AG10803 (cell line): ENCODE data around the gene MYLIP.
A peak's percentile ranks its signal among the peaks of the same experiment; 100 is the strongest.

Source experiments
- DNase-seq: peaks from one replicate; pipeline ENCODE4 v3.0.0; 2010; ENCODE audit warnings: low read depth
- H3K4me3 ChIP-seq: 2 replicates; pipeline ENCODE4 v1.5.1; 2011; ENCODE audit warnings: mild to moderate bottlenecking, low read length, control low read depth
- TF ChIP-seq, protein P1 (sequence below): conservative IDR thresholded peaks from 2 replicates; pipeline ENCODE4 v1.5.1; 2011; ENCODE audit warnings: mild to moderate bottlenecking, low read length, control low read depth, inconsistent platforms

The MYLIP gene

DNA sequence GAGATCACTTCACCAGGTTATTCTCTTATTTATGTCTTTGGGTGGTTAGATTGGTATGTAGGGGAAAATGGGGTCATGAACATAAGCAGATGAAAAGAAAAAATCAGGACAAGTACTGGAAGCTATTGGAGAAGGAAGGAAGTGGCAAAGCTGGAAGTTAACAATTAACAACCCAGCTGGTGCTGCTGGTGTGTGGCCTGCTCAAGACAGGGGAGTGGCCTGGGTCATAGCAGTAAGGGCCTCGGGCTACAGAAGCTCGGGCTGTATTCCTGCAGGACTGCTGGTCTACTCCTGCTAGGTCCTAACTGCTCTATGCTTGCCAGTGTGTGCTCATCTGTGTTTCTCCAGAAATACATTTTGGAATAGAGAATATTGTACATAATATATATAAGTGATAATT is 19.6 kb downstream of the MYLIP start:
- no peak for DNase-seq
- H3K4me3 ChIP-seq: no peak overlapping the region
- TF ChIP-seq, protein P1, sequence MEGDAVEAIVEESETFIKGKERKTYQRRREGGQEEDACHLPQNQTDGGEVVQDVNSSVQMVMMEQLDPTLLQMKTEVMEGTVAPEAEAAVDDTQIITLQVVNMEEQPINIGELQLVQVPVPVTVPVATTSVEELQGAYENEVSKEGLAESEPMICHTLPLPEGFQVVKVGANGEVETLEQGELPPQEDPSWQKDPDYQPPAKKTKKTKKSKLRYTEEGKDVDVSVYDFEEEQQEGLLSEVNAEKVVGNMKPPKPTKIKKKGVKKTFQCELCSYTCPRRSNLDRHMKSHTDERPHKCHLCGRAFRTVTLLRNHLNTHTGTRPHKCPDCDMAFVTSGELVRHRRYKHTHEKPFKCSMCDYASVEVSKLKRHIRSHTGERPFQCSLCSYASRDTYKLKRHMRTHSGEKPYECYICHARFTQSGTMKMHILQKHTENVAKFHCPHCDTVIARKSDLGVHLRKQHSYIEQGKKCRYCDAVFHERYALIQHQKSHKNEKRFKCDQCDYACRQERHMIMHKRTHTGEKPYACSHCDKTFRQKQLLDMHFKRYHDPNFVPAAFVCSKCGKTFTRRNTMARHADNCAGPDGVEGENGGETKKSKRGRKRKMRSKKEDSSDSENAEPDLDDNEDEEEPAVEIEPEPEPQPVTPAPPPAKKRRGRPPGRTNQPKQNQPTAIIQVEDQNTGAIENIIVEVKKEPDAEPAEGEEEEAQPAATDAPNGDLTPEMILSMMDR: no peak

DNA sequence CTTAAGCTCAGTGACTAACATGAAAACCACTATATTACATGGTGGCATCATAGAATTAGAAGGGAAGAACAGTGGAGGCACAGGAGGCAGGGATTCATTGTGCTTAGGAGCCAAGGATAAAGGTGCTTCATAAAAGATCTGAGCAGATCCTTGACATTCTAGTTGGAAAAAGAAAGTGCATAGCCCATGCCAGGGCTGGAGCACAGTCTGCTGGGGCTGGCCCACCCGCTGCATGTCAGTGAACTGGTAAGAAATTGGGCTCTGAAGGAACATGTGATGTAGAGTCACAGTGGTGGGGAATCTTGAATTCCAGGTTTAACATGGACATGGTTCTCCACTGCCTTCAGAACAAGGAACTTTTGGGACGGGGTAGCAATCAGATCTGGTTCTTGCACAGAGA is 20.4 kb downstream of the MYLIP start:
- DNase-seq: no peak
- TF ChIP-seq, protein P1: no peak

DNA sequence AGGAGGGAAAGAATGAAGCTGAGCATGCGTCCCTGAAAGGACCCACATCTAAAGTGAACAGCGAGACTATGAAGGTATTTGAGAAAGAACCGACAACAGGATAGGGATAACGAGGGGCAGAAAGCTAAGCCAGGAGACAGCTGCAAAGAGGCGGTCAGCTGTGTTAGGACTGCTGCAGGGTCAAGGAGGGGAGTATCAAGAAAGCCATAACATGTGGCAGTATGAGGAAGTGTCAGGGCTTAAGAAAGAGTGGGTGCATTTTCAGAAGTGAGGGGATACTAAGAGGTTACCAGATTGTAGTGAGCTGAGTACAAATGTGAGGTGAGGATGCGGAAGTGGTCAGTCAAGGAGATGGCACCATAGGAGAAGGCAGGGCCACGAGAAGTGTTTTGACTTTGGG is 21.2 kb downstream of the MYLIP start:
- TF ChIP-seq, protein P1: no peak
- no peak for DNase-seq
- H3K4me3 ChIP-seq: no peak overlapping the region

More for the DNA sequence above, 20.4 kb downstream of the MYLIP start:
- no peak overlapping the region for H3K4me3 ChIP-seq

DNA sequence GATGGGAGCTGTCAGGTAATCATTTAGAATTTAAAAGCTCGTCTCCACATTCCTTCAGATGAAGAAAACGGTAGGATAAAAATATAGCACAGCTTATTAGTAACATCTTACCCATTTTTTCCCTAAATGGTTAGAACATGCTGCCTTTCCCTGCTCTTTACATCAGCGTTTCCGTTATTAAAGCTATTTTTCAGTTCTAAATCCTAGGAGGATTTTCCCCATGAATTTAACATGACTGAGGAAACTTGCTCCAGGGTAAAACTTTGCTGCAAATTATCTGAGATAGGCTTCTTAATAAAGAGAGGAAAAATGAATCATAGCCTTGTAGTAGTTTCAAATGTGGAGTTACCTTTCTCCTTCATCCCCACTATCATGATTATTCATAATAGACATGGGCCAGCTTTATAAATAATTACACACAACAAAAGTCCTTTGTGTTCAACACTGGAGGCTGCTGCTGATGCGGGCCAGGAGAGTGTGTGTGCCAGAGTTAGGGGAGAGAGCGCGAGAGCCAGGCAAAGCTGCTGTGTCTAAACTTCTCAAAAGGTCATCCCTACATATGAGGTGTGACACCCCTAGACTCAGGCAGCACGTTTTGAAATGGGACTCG is 24.4 kb downstream of the MYLIP start:
- DNase-seq: no peak
- H3K4me3 ChIP-seq: no peak overlapping the region
- TF ChIP-seq, protein P1: no peak

DNA sequence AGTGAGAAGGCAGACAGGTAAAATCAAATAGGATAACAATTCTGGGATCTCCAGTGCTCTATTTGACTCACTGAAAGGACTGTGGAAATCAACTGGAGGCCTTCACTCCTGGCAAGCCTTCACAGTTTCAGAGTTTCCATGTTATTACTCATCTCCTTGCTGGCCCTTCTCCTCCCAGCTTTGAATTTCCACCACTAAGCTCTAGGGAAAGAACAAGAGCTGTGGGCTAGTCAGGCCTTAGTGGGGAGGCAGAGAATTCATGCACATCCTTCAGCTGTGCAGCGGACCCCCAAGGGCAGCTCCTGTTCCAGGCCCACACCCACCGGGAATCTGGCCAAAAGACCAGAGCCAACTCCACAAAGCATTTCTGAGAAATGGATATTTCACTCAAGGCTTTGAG is 26.0 kb downstream of the MYLIP start:
- peak; percentile 82 for DNase-seq
- TF ChIP-seq, protein P1: no peak
- no peak overlapping the region for H3K4me3 ChIP-seq

DNA sequence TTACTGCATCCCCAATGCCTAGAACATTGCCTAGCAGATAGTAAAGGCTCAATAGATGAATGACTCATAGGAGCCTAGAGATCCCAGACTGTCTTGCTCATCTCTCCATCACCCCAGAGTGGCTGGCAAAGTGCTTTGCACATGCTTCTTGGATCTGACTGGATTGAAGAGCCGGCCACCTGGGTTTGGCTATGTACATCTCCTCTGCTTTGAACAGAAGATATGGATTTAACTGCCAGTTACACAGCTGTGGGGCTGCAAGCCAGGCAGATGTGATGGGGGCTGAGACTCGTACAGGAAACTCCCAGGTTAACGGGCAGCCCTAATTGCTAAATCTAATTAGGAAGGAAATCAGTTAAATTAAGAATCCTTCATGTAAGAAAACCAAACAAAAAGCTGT is 28.6 kb downstream of the MYLIP start:
- no peak overlapping the region for H3K4me3 ChIP-seq
- TF ChIP-seq, protein P1: no peak
- no peak for DNase-seq

DNA sequence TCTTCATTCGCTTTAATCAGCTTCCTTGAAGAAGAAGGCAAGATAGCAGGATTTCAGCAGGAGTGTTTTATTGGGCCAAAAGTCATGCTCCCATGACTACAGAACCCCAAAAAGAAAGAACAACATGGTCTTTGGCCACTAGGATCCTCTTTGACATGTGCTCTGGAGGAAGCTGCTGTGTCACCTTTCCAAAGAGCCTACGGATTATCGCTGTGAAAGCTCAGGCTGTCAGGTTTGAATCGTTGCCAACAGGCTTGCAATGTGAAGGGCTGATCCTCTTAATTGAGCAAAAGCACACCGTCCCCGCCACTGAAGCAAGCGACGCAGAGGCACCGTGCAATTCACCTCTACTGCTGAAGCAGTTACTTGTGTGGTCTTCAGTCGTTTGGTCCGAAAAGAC is 29.0 kb downstream of the MYLIP start:
- DNase-seq: no peak
- TF ChIP-seq, protein P1: no peak
- H3K4me3 ChIP-seq: no peak overlapping the region
